ENCODE results near the gene SCAP.

The SCAP gene

DNA sequence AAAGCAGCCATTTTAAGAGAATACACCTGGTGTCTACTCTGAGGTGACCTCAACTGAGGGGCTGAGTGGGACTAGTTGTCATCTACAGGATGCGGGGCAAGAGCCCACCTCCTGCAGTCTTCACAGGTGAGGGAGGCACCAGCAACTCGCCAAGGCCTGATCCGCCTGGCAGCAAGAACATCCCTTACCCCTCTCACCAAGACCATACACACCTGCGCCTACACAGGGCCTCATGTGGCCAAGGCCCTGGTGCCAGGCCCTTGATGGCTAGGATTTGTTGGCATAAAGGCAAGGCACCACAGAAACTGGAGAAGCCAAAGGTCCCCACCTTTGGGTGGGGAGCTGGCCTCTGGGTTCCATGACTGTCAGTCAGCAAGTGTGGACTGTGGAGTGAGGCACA, 19.4 kb upstream of the SCAP start (continued):
- TF ChIP-seq, protein P1, sequence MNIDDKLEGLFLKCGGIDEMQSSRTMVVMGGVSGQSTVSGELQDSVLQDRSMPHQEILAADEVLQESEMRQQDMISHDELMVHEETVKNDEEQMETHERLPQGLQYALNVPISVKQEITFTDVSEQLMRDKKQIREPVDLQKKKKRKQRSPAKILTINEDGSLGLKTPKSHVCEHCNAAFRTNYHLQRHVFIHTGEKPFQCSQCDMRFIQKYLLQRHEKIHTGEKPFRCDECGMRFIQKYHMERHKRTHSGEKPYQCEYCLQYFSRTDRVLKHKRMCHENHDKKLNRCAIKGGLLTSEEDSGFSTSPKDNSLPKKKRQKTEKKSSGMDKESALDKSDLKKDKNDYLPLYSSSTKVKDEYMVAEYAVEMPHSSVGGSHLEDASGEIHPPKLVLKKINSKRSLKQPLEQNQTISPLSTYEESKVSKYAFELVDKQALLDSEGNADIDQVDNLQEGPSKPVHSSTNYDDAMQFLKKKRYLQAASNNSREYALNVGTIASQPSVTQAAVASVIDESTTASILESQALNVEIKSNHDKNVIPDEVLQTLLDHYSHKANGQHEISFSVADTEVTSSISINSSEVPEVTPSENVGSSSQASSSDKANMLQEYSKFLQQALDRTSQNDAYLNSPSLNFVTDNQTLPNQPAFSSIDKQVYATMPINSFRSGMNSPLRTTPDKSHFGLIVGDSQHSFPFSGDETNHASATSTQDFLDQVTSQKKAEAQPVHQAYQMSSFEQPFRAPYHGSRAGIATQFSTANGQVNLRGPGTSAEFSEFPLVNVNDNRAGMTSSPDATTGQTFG (tag by site-specific recombination; IDR thresholded peaks at IDR 0.05; ENCODE audit: borderline replicate concordance): no peak
- TF ChIP-seq, protein P2, sequence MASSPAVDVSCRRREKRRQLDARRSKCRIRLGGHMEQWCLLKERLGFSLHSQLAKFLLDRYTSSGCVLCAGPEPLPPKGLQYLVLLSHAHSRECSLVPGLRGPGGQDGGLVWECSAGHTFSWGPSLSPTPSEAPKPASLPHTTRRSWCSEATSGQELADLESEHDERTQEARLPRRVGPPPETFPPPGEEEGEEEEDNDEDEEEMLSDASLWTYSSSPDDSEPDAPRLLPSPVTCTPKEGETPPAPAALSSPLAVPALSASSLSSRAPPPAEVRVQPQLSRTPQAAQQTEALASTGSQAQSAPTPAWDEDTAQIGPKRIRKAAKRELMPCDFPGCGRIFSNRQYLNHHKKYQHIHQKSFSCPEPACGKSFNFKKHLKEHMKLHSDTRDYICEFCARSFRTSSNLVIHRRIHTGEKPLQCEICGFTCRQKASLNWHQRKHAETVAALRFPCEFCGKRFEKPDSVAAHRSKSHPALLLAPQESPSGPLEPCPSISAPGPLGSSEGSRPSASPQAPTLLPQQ (tag by site-specific recombination; IDR thresholded peaks at IDR 0.05): no peak
- no peak for TF ChIP-seq ZNF266 (tag by site-specific recombination; IDR thresholded peaks at IDR 0.05; ENCODE audit: low read depth)
- TF ChIP-seq GLIS1 (tag by site-specific recombination; IDR thresholded peaks at IDR 0.05): no peak

DNA sequence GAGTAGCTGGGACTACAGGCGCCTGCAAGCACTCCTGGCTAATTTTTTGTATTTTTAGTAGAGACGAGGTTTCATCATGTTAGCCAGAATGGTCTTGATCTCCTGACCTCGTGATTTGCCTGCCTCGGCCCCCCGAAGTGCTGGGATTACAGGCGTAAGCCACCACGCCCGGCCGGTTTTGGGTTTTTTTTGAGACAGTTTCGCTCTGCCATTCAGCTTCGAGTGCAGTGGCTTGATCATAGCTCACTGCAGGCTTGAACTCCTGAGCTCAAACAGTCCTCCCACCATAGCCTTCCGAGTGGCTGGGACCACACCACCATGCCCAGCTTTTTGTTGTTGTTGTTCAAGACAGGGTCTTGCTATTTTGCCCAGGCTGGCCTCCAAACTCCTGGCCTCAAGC, 16.0 kb upstream of the SCAP start:
- no peak overlapping the region for H3K27ac ChIP-seq (ENCODE audit: extremely low read depth, low read depth, low read length)
- POLR2A ChIA-PET: no interaction called here
- TF ChIP-seq, protein P2 (tag by site-specific recombination; IDR thresholded peaks at IDR 0.05): no peak
- TF ChIP-seq ZNF426 (tag by site-specific recombination; IDR thresholded peaks at IDR 0.05): no peak
- no peak for TF ChIP-seq ZNF791 (tag by site-specific recombination; IDR thresholded peaks at IDR 0.05)
- no peak overlapping the region for H3K4me3 ChIP-seq (ENCODE audit: low read depth, low read length)
- CTCF ChIA-PET: no interaction called here
- no peaks in the 10 kb centered on the region for H3K9me3 ChIP-seq (ENCODE audit: control insufficient read depth, insufficient read depth, low read depth, low read length)
- H3K4me1 ChIP-seq (ENCODE audit: control insufficient read depth, insufficient read depth, low read length): no peaks in the 10 kb centered on the region
- H3K36me3 ChIP-seq (ENCODE audit: control insufficient read depth in 2 of 2, insufficient read depth in 1 of 2, low read length in 2 of 2): peaks cover 0 to 36% of the 10 kb centered on the region in 2 experiments; a peak in 2 of 3 replicates

DNA sequence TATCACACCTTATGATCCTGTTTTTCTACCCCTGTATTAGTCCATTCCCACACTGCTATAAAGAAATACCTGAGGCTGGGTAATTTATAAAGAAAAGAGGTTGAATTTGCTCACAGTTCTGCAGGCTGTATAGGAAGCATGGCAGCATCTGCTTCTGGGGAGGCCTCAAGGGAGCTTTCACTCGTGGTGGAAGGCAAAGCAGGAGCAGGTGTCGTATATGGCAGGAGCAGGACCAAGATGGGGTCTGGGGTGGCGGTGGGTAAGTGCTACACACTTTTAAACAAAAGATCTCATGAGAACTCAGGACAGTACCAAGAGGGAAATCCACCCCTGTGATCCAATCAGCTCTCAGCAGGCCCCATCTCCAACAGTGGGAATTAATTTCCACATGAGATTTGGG, 15.4 kb upstream of the SCAP start:
- POLR2A ChIA-PET: interaction anchor here (0.6 kb wide), 2 partner anchors 59 to 526 kb away, joined by 3 read pairs; no protein-coding TSS in a partner anchor
- peaks cover 0 to 32% of the 10 kb centered on the region in 2 experiments; a peak in 2 of 3 replicates for H3K36me3 ChIP-seq (ENCODE audit: control insufficient read depth in 2 of 2, insufficient read depth in 1 of 2, low read length in 2 of 2)
- no peak overlapping the region for H3K4me3 ChIP-seq (ENCODE audit: low read depth, low read length)
- H3K4me1 ChIP-seq (ENCODE audit: control insufficient read depth, insufficient read depth, low read length): no peaks in the 10 kb centered on the region
- CTCF ChIA-PET: interaction anchor here (0.6 kb wide), 1 partner anchor 39 kb away, joined by 3 read pairs; no protein-coding TSS in a partner anchor
- H3K9me3 ChIP-seq (ENCODE audit: control insufficient read depth, insufficient read depth, low read depth, low read length): no peaks in the 10 kb centered on the region
- H3K27ac ChIP-seq (ENCODE audit: extremely low read depth, low read depth, low read length): no peak overlapping the region
- TF ChIP-seq ZNF558 (tag by site-specific recombination; IDR thresholded peaks at IDR 0.05): no peak
- TF ChIP-seq, protein P3, sequence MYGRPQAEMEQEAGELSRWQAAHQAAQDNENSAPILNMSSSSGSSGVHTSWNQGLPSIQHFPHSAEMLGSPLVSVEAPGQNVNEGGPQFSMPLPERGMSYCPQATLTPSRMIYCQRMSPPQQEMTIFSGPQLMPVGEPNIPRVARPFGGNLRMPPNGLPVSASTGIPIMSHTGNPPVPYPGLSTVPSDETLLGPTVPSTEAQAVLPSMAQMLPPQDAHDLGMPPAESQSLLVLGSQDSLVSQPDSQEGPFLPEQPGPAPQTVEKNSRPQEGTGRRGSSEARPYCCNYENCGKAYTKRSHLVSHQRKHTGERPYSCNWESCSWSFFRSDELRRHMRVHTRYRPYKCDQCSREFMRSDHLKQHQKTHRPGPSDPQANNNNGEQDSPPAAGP (tag by site-specific recombination; IDR thresholded peaks at IDR 0.05): no peak
- TF ChIP-seq, protein P4, sequence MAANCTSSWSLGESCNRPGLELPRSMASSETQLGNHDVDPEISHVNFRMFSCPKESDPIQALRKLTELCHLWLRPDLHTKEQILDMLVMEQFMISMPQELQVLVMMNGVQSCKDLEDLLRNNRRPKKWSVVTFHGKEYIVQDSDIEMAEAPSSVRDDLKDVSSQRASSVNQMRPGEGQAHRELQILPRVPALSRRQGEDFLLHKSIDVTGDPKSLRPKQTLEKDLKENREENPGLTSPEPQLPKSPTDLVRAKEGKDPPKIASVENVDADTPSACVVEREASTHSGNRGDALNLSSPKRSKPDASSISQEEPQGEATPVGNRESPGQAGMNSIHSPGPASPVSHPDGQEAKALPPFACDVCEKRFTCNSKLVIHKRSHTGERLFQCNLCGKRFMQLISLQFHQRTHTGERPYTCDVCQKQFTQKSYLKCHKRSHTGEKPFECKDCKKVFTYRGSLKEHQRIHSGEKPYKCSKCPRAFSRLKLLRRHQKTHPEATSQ (tag by site-specific recombination; IDR thresholded peaks at IDR 0.05): no peak
- TF ChIP-seq, protein P5, sequence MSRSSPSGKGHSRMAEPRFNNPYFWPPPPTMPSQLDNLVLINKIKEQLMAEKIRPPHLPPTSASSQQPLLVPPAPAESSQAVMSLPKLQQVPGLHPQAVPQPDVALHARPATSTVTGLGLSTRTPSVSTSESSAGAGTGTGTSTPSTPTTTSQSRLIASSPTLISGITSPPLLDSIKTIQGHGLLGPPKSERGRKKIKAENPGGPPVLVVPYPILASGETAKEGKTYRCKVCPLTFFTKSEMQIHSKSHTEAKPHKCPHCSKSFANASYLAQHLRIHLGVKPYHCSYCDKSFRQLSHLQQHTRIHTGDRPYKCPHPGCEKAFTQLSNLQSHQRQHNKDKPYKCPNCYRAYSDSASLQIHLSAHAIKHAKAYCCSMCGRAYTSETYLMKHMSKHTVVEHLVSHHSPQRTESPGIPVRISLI (tag by site-specific recombination; IDR thresholded peaks at IDR 0.05): no peak
- no peak for TF ChIP-seq ZNF777 (tag by site-specific recombination; IDR thresholded peaks at IDR 0.05; ENCODE audit: borderline replicate concordance)
- TF ChIP-seq ZNF701 (tag by site-specific recombination; IDR thresholded peaks at IDR 0.05): no peak
- TF ChIP-seq ZNF768 (tag by site-specific recombination; IDR thresholded peaks at IDR 0.05): no peak
- TF ChIP-seq PRDM1 (tag by site-specific recombination; IDR thresholded peaks at IDR 0.05): no peak
- TF ChIP-seq ZEB2 (tag by site-specific recombination; IDR thresholded peaks at IDR 0.05): no peak
- no peak for TF ChIP-seq ZNF423 (tag by site-specific recombination; IDR thresholded peaks at IDR 0.05)
- TF ChIP-seq ZNF473 (tag by site-specific recombination; IDR thresholded peaks at IDR 0.05): no peak
- TF ChIP-seq, protein P6, sequence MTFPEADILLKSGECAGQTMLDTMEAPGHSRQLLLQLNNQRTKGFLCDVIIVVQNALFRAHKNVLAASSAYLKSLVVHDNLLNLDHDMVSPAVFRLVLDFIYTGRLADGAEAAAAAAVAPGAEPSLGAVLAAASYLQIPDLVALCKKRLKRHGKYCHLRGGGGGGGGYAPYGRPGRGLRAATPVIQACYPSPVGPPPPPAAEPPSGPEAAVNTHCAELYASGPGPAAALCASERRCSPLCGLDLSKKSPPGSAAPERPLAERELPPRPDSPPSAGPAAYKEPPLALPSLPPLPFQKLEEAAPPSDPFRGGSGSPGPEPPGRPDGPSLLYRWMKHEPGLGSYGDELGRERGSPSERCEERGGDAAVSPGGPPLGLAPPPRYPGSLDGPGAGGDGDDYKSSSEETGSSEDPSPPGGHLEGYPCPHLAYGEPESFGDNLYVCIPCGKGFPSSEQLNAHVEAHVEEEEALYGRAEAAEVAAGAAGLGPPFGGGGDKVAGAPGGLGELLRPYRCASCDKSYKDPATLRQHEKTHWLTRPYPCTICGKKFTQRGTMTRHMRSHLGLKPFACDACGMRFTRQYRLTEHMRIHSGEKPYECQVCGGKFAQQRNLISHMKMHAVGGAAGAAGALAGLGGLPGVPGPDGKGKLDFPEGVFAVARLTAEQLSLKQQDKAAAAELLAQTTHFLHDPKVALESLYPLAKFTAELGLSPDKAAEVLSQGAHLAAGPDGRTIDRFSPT (tag by site-specific recombination; IDR thresholded peaks at IDR 0.05): no peak
- TF ChIP-seq SP7 (tag by site-specific recombination; IDR thresholded peaks at IDR 0.05): no peak

All from HEK293 (cell line).